Stimulated activated CD8-positive, alpha-beta memory T cell treated with anti-CD3 and anti-CD28 coated beads, Interleukin-7, amount 100 ng/mL, for 48 hours (primary cell): ENCODE results near the gene KLHL3.

ENCODE experiments used
- DNase-seq, 2 donors: peaks; one replicate each; pipeline ENCODE4 v3.0.0-alpha.2; 2020; ENCODE audit warnings: low read depth in 1 of 2; ENCODE audit errors: extremely low read depth in 1 of 2

KLHL3 gene

GRCh38 chr5:137636830-137637714 is 98.8 kb downstream of the KLHL3 start:
- DNase-seq: no peak

DNA sequence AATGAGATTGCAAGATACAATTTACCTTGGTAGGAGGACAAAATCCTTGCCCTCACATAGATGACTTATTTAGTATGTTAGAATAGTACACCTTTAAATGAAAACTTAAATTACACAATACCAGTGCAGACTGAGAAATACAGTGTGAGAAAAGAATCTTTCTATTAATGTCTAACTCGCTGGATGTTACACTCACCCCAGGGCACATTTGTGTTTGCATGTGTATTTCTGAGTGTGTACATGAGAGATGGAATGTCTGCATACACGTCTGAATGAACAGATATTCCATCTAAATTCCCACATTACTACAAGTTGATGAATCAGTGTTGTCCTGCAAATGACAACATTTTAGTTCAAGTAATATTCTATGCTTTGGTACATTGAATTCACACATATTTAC is 99.8 kb downstream of the KLHL3 start:
- DNase-seq: no peak

- DNase-seq: no peak
These were observed 100.4 kb downstream of the KLHL3 start for GRCh38 chr5:137635521-137635921.

DNA sequence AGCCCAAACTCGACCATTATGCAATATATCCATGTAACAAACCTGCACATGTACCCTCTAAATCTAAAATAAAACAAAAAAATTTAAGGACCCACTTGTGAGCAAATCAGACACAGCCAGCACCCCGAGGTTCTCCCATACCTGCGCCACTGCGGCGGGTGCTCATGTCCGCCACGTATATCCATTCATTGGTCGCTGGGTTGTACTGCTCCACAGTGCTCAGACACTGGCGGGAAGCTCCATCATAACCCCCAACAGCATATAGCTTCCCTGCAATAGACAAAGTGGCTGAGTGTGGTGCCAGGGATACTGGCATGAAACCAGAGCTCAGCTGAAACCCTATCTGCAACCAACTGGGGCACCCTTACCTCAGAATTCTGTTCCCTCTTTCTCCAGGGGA is 102.0 kb downstream of the KLHL3 start:
- no peak for DNase-seq

- no peak for DNase-seq
These were observed 103.2 kb downstream of the KLHL3 start for GRCh38 chr5:137632716-137633115.

DNA sequence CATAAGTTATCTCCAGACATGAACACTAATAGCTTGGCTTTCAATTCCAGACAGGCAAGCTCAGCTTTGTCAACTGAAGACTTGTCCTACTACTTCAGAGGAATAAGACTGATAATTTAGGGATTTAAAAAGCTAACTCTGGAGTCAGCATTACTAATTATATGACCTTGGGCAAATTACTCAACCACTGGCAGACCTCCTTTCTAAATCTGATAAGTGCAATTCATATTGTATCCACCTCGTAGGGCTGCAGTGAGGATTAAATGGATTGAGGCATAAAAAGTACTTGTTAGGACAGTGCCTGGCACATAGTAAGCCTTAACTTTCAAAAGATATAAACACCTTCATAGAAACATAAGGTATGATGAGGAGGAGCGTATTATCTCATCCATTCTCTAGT is 104.4 kb downstream of the KLHL3 start:
- no peak for DNase-seq

- DNase-seq: no peak
These were observed 104.9 kb downstream of the KLHL3 start for GRCh38 chr5:137630972-137631370.

DNA sequence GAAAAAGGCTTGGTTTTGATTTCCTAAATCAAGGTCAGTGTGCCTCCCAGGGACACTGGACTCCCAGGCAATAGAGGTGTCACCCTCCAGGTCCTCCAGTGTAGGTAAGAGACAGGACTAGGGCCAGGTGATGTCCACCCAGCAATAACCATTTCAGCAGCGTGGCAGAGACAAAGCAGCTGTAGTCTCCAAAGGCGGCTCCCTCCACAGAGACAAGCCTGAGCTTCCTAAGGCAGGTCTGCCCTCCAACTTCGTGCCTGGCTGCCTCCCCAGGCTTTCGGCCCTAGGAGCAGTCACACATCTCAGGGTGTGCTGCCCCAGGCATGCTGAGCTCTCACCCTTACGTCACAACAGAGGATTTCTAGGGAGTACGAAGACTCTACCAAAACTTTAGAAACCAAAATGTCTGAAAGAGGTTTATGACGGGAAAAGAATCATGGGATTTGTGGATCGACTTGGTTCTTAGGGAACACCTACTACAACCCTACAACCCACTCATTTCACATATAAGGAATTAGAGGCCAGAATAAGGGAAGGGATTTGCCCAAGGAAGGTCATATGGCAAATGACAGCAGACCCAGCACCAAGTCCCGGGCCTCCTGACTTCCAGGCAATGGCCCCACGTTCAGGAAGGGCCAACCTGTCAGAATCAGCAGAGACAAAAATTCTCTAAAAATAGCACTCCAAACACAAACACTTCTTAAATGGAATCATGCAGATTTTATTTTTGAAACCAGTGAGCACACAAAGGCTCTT is 105.5 kb downstream of the KLHL3 start:
- DNase-seq: no peak

DNA sequence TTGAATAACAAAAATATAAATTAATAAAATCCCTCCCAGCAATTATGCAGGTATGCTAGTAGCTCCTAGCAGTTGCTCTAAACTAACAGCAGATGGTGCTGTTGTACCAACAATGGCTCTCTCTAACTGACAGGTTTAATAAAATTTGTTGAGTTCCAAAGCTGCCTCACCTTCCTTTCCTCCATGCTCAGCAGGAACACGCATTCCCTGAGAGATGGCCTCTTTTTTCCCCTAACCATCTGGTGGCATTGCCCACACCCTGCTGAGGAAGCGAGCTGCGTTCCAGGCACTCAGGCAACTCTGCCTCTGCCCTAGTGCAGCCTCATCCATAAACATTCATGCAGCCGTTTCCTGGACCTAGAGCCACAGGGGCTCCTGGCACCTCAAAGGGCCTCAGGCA is 106.2 kb downstream of the KLHL3 start:
- DNase-seq: no peak

- no peak for DNase-seq
These were observed 108.2 kb downstream of the KLHL3 start for GRCh38 chr5:137627706-137628105.

DNA sequence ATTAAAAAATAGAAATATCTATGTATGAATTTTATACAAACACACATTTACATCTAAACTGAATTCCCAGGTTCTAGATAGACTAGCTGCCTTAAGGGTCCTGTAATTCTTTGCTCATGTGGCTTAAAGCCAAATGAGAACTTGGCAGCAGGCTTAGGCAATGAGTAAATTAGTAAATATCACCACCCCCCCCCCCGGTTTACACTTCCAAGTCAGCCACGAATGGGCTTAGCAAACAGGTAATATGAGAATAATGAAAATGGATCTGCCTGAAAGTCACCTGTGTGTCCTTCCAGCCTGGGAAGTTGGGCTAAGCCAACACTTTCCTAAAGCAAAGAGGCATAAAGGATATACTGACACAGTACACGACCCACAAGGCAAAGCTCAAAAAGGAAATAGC is 108.6 kb downstream of the KLHL3 start:
- no peak for DNase-seq

- no peak for DNase-seq
These were observed 111.0 kb downstream of the KLHL3 start for GRCh38 chr5:137624786-137625349.

- no peak for DNase-seq
These were observed 113.0 kb downstream of the KLHL3 start for GRCh38 chr5:137622850-137623249.

DNA sequence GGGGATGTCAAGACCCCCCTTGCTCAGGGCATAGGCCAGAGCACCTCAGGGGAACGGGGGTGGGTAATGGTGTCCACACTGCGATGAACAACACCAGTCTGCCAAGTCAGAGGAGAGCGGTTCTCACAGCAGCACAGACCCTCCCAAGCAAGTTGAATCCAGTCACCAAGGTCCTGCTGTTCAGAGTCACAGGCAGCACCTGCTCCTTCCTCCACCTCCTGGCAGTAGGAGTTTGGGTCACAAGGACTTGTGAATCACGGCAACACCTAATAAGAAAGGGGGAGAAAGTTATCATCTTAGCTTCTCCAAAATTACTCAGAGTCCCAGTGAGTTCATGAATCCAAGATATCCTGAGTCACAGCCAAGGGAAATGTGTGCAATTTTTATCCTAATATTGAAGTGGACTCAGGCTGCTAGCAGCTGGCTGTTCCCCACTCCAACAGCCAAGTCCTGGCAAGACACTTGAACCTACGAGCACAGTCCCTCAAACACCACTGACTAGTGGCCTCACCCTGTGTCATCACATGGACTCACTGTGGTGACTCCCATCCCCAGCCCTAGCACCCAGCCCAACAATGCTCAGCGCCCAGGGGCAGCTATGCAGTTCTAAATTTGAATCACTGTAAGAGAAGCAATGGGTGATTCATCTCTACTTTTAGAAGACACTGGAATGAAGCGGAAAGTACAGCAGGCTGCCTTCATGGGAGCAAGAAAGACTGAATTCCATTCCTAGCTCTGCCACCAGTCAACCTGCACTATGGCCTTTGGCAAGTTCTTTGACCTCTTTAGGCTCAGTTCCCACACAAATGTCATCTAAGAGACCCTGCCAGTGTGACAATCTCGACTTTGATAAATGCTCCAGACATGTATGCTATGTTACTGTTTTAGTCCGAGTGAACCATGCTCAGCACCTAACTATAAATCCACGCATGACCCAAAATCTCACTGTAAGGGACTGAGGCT is 113.7 kb downstream of the KLHL3 start:
- DNase-seq: no peak

DNA sequence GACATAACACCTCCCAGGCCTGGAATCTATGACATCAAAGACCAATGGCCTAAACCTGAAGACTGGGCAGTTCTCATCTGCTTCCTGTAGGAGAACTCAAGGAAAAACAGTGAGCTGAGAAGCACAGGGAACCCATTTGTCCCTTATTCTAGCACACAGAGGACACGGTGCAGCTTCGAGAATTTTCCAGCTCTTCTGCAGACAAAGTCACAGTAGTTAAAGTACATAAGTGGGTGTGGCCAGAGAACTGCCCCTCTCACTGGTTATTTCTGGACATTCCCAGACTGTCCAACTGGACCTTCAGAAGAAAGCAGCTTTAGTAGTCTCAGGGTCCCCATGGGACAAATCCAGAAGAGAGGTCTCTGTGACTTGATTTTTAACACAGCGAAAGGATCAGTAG is 114.6 kb downstream of the KLHL3 start:
- DNase-seq: no peak

- no peak for DNase-seq
These were observed 116.6 kb downstream of the KLHL3 start for GRCh38 chr5:137619191-137619870.

DNA sequence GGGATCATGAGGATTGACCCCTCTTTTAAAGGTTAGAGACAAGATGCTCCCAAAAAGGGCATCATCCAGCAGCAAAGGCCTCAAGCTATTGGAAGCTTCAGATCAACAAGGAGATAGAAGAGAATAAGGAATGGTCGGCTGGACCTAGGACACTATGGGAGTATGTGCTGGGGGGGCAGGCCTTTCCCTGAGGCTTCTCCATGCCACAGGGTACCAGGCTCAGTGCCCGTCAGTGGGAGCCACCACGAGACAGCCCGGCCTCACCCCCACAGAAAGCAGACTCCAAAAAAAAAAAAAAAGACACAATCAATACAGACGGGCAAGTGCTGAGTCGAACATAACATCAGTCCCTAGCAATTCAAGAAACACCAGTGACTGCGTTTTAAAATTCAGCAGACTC is 117.4 kb downstream of the KLHL3 start:
- no peak for DNase-seq

DNA sequence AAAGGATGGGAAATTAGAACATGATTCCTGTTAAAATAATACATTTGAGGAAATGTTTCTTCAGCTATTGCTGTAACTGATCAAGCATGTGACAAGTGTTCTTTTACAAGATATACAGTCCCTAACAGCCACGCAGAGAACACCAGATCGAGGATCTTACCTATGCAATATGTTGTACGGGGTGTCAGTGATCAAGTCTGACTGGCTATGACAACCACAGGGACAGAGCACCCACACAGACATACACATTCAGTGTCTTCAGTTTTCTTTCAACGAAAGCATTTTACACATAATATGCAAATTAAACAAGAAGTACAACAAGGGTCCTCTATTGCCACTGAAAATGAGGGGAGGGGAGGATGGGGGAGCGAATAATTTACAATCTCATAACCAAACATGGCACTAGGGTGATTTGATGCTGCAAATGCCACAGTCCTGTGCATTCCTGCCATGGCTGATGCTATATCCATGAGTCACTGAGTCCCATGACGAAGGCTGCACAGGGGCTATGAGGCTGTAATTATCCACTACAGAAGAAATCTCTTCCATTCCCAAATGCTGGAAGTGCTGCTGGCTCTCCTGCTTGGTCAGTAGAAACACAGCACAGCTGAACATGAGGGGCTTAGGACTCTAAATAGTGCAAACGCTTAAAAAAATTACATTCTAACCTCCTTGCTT is 118.2 kb downstream of the KLHL3 start:
- no peak for DNase-seq

DNA sequence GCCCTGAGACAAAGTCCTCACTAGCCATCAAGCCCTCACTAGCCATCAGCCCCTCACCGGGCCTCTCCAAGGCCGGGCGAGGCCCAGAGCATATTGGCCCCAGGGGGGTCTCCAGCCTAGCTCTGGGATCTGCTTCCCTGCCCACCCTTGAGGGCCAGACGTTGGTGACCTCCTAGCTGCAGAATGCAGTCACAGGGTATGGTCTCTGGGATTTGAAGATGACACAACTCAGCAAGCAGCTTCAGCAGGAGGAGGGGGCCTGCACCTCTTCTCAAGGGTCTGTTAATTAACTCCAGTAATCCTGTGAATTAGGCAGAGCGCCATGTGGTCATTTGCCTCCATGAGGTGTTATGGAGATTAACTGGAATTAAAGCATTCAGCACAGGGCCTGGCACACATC is 119.8 kb downstream of the KLHL3 start:
- DNase-seq: no peak
